DMS53 (cell line): Measurements from ENCODE around the gene CCDC141.

Experiments
- DNase-seq: peaks from one replicate; lab custom pipeline; 2025; lab: John Stamatoyannopoulos, UW

CCDC141 gene

DNA sequence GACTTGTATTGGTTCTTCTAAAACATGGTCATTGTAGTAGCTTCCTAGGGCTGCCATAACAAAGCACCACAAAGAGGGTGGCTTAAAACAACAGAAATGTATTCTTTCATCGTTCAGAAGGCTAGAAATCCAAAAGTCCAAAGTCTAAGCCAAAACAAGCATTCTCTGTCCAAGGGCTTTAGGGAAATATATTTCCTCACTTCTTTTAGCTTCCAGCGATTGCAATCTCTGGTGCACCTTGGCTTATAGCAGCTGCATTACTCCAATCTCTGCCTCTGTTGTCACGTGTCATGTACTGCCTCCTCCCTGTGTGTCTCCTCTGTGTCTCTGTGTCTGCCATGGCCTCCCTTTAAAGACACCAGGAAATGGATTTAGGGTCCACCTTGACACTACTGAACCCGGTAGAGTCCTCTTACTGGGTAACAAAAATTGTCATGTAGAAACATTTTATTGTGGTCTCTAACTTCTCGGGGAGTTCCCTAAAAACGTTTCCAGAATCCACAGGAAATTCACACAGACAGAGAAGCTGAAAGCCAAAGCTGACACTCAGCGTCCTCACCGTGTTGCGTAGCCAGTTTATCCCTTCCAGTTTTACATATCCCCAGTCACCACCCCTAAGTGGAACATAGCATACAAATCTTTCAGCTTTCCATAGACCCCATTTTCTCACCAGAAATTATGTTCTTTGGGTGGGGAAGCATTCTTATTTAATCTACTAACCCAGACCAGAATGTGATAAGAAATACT is 222.0 kb downstream of the CCDC141 start:
- no peak for DNase-seq

DNA sequence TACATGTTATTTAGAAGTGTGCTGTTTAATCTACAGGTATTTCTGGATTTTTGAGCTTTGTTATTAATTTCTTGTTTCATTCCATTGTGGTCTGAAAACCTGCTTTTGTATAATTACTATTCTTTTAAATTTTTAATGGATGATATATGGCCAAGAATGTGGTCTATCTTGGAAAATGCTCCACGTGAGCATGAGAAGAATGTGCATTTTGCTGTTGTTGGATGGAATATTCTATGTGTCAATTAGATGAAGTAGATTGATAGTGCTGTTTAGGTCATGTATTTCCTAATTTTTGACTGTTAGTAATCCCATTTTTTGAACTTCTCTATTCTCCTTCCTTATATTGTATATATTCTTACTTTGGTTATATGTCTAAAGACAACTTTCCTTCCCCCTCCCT is 222.8 kb downstream of the CCDC141 start:
- no peak for DNase-seq

DNA sequence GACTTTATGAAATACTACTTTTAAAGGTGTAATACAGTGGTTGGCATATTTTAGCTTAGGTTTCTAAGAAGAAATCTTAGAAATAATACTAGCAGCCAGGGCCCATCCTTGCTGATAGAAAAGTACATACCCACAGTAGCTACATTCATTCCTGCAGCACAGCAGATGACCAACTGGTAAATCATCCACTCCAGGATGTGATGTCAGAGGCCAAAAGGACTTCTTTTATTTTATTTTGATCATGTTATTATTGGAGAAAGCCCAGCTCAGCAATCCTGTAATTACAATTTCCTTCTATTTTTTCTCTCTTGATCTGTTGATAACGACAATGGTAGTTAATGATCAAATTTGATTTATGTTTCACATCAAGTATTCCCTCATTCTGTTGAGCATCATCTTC is 224.8 kb downstream of the CCDC141 start:
- DNase-seq = no peak

DNA sequence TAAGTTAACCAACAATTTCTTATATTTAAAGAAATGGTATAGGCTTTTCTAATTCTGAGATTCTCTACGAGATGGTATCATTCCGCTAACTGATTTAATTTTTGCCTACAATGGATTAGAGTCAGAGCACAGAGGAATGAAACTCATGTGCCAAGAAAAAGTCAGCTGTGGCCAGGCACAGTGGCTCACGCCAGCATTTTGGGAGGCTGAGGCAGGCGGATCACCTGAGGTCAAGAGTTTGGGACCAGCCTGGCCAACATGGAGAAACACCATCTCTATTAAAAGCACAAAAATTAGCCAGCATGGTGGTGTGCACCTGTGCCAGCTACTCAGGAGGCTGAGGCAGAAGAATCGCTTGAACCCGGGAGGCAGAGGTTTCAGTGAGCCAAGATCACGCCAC is 225.8 kb downstream of the CCDC141 start:
- DNase-seq = no peak

DNA sequence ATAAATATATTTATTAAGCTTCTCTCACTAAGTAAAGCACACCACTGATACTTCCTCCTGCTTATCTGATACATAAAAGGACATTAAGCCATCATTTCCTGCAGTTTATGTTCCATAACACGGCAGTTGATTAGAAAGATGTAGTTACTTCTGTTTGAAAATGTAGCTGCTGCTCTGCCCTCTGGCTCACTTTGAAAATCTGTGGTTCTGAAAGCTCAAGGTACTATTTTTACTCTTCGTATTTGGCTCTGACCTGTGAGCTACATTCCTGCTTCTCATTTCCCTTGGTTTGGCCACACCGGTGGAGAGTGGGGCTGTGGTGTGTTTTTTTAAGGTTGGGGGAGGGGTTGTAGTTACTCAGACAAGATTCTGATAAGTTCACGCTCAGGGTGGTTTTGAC is 229.9 kb downstream of the CCDC141 start:
- no peak for DNase-seq

DNA sequence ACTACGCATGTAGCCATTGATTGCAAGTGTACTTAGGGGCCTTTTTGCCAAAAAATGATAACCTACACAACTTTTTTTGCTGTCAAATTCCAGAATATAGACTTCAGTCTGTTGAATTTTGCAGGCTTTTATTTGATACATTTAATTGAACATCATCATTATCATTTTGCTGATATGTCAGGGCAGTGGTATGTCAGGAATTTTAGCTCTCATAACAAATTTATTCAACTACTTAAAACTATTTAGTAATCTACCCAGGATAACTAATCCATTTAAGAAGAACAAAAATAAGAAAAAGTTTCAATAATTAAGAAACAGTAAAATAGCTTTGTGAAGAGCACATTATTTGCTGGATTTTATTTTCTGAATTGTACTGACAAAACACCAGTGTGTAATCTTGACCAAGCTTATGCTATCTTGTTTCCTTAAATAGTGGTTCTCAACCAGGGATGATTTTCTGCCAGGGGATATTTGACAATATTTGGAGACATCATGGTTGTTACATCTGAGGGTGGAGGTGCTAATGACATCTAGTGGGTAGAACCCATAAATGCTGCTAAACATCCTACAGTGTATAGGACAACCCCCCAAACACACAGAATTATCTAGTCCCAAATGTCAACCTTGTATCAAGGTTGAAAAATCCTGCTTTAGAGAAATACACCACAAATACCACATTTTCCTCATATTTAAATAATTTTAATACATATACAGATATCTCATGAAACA is 230.6 kb downstream of the CCDC141 start:
- DNase-seq = no peak

DNA sequence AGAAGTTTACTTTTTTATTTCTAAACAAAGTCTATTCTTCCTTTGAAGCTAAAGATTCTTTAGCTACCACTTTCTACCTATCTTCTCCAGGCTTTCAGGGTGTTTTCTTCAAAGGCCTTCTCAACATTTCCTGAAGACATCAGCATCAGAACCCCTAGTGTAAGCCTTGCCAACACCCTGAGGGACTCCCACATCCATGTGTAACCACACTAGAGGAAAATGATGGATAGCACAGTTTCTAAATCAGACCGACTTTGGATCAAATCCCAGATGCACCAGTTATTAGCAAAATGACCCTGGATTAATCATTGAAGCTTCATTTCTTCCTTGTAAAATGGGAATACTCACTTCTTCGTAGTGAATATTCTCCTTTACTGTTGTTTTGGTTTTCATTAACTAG is 238.0 kb downstream of the CCDC141 start:
- no peak for DNase-seq

DNA sequence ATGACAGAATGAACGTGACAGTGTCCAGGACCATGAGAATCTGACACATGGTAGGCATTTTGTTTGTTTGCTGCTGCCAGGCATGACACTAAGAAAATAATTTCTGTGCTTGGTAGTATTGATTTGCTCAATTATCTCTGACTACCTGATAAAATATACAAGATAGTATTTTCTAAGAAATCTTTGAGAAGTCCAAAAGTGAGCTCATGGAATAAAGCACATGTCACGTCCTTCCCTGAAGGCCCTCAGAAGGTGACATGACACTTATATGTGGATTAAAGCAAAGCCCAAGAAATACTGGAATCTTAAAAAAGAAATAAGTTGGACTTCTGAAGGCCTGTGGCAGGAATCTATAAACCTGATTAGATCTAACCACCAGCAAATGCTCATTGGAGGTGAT is 238.9 kb downstream of the CCDC141 start:
- DNase-seq = no peak

DNA sequence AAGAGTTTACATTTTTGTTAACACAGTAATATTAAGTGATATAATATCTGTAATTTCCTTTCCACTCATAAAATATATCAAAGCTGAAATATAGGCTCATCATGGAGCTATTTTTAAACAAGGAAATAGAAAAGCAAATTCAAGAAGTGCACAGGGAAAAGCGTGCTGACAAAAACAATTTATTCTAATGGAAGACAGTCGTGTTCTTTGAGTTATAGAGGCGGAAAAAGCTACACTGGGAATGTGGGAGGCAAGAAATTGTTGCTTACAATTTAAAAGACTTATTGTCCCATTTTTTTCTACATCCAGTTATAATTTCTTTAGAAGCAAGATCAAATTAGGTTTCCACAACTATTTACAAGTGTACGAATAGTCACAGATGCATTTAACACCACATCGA is 239.5 kb downstream of the CCDC141 start:
- no peak for DNase-seq

DNA sequence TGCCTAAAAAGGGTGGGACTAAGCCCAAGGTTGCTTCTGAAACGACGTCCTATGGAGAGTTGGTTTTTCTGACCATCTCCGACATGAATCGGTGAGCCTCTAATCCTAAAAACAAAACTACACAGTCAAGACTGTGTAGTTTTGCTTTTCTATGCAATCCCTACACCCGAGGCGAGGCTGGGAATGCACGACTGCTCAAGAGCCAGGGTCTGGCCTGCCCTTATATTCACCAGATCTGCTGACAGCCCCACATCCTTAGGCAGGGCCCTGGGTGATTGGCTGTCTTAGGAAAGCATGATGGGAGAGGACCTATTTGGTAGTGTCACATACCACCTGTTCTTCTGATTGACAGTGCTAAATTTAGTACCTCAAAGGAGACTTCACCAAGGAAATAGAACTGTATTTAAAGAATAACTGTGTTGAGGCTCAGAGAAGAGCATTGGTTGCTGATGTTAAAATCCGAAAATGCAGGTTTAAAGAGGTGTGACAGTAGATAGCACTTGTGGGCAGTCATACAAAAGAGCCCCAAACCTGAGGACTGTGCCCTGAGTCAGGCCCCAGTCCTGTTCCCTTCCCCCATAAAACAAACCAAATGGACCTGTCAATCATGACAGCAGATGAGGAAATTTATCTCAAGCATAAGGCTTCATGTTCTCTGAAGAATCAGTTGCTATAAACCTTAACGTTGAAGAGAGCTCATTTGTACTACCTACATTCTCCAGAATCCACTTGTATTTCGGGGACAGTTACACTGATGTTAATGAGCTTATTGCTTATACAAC is 242.5 kb downstream of the CCDC141 start, which contains the start of gene TTN:
Gene TTN, minus strand, starts transcription at position 197 of the 782 bp plus-strand sequence. CDS start 2,781 bp downstream, outside the sequence.
- DNase-seq = peak; percentile 51

DNA sequence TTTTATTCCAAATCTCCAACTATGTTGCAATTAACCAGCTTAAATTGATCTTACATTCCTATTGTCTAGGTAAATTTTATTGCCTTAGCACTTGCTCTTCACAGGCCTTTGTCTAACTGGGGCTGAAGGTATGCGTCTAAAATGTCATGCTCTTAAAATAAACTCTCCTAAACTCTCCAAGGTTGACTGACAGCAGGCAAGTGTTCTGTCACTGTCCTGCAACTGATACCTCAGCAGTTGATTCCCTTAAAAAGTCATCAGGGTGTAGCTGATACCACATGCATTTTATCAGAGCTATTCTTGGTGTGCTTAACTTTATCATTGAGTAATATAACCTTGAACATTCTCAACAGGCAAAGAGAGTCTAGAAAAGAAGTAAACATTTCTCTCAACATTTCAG is 243.4 kb downstream of the CCDC141 start:
- DNase-seq = no peak

DNA sequence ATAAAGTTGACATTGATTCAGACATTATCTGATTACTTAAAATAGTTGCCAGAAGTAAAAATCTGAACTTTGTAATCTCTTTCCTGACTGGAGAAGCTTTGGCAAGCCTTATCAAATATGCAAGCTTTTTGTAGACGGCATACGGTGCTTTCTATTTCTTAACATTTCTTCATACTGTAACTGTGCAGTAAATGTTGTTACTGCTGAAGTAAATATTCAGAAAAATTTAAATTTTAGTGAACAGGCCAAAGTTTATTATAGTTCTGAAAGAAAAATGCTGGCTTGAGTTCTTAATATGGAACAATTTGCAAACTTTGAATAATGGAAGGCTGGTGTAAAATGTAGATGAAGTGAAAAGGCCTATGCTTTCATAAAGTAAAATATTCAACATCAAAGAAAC is 244.5 kb downstream of the CCDC141 start:
- no peak for DNase-seq

DNA sequence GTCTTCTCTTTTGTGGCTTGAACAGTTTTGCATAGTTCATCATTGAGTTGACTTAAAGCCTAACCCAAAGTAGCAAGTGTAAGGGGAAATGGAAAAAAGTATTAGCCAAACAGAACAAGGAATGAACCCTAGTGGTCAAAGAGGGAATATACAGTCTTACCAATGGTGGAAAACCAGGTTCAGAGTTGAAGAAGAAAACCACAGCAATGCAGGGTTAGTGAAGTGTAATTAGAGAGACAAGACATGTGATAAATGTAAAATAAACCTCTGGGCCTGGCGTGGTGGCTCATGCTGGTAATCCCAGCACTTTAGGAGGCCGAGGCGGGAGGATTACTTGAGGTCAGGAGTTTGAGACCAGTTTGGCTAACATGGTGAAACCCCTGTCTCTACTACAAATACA is 245.1 kb downstream of the CCDC141 start:
- DNase-seq = peak; percentile 61

DNA sequence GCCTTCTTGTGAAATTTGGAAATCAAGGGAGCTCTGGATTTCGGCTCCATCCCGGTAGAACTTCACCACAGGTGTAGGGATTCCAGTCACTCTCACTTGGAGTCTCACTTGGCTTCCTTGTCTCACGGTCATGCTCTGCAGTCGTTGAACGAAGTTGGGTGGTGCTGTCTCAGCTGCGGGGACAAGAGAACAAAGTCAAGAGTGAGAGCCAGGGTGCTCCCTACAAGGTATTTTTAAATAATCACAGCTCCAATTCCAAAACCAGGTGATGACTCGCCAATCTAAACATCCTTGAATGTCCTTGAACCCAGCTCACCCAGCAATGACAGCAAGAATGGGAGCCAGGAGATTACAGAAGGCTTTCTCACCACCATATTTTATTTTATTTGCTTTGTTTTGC is 249.4 kb downstream of the CCDC141 start:
- no peak for DNase-seq

DNA sequence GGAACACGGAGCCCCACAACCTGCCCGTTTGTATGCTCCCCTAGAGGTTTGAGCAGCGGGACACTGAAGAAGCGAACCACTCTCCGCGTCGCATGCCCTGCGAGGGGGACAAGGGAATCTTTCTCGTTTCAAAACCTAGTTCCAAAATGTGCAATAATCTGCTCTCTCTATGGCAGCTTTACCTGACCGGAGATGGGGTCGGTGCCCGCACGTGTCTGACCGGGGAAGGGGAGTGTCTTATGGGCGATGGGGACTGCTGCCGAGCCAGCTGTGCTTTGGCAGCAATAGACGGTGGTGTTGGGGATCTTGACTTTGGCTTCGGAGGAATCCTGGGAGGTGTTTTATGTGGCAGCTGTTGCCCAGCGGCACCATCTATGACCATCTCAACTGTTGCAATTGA is 250.6 kb downstream of the CCDC141 start:
- no peak for DNase-seq

DNA sequence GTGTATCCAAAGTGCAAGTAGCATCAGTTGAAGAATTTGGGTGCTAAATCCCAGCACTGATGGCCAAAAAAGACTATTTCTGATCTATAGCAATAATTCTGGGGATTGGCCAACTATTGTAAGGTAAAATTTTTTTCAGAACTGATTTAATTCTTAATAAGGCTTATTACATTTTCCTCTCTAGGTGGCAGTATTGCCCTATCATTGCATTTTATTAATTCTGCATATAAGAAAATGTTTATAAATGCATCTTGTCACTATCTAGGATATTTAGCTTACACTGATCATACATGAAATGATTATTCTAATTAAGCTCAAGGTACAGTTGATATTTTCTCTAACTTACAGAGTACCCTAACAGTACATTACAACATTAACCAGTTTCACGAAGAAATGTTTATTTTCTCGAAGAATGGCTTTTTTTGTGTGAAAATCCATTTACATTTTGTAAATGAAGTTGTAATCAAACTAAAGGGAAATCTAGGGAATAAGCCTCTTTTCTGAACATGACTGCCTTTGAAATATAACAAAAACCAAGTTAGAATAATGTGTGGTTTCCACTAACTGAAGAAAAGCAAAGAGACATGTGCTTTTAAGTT is 253.8 kb downstream of the CCDC141 start:
- peak; percentile 76 for DNase-seq

DNA sequence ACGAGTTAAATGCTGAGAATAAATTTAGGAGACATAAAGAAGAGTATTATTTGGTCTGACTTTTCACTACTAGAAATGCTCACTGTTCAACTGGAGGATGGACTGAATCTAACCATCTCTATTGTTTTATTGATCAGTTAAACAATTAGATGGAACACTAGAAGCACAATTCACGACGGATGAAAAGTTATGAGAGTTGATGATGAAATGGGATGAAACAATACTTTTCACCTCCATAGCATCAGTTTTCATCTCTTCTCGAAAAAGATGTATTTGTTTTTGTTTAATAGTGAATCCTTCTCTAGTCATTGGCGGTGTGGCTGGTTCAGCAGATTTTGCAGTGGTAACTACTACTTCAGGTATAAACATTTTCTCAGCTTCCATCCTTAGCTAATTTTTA is 262.0 kb downstream of the CCDC141 start:
- DNase-seq = no peak

DNA sequence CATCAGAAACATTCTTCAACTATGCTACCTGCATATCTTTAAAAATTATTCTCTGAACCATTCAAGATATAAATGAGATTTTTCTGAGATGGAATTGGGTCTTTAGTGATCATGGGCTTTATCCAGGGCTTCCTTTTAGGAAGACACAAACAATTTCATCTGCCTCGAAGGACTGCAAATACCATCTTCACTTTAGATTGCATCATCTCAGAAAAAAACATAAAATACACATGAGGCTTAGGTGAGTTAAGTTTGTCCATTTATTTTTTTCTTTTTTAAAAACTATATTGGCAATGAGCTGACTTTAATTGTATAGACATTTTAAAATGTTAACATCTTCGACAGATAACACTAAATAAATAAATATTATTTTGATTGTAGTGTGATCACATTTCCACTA is 262.8 kb downstream of the CCDC141 start:
- DNase-seq = no peak

DNA sequence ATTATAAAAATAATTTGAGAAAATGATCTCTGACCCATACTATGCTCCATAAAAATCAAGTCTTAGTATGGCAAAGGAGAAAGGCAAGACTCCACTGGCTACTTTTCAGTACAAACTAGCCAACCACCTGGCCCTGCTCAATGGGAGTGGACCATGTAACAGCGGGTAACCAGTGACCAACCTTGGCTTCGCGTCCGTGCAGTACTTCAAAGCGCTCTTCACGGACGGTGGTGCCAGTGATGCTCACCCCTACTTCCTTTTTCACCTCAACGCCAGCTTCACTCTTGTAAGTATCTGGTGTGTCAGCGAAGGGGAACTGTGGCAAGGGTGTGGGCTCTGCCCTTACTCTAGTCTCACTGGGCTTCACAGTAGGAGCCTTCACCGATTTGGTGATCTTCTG is 266.0 kb downstream of the CCDC141 start:
- DNase-seq = no peak

DNA sequence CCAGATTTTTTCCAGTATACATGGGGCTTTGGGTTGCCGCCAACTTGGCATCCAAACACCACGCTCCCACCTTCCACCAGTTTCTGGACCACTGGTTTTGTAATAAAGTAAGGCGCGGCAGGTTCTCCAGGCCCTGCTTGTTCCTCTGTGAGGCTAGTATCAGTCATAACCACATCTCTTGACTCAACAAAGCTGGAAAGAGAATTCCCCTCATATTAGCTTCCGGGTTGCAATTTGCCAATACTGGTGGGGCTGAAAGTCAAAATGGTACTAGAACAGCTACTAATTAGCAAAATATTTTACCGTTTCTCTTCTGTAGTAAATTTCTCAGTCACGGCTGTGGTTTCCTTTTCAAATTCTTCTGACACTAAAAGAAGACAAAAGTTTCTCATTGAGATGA is 267.7 kb downstream of the CCDC141 start:
- no peak for DNase-seq
